DMS53 (cell line): ENCODE results near the gene GXYLT1.
A peak's percentile ranks its signal among the peaks of the same experiment; 100 is the strongest.
"Not testable (repeated sequence)": the region's sequence is repeated elsewhere in the genome, so short reads cannot be mapped to it uniquely, and the experiment has no call there.

ENCODE experiments used
- DNase-seq: peaks from one replicate; lab custom pipeline; 2025; lab: John Stamatoyannopoulos, UW

Gene GXYLT1

DNA sequence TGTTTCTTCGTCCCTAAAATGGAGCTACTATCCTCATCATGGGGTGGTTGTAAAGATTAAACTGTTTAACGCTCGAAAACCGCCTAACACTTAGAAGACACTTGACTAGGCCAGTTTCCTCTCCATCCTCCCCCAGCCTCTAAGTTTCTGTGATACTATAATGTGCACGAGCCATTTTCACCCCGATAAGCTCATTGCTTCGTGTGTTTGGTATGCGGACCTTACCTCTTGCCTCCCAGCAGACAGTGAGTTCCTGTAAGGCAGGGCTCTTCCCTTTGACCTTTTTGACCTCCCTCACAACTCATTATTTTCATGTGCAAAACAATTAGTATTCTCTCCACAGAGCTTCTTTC is 499 bp upstream of the GXYLT1 start:
- peak; percentile 84 for DNase-seq

DNA sequence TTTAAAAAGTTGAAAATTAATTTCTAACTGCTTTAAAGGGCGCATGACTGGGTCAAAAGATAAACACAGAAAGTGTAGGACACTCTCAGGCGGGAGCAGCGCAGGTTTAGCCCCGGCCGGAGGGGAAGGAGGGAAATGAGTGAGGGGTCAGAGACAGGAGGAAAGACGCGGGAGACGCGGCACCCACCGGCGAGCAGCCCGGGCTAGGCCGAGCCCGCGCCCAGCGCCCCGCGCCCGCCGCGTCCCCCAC is 591 bp downstream of the GXYLT1 start:
- no peak for DNase-seq

DNA sequence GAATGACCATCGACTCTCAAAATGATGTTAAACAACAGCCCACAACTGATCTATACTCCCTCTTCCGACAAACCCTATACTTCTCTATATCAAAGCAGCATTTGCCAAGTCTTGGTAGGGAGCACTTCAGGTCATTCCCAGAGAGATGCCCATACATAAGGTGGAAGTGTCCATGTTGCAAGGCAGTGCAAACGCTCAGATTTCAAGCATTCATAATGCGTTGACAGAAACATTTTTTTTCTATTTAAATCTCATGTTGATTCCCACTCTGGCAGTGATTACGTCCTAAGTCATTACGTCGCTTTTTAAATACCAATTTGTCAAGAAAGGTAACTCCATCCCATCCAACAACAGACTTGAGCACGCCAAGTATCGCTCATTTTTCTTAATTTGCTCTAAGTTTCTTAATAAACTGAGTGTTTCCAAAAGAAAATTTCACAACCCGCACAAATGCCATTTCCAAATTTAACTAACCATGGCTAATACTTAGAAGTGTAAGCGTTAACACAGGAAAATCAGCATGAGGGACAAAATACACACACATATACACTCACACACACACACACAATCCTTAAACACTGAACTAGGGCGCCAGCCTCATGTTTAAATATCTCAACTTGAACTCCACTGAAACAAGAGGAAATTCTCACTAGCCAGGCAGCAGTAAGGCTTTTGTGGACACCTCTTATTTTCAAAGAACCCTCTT is 1.1 kb downstream of the GXYLT1 start:
- peak; percentile 80 for DNase-seq

DNA sequence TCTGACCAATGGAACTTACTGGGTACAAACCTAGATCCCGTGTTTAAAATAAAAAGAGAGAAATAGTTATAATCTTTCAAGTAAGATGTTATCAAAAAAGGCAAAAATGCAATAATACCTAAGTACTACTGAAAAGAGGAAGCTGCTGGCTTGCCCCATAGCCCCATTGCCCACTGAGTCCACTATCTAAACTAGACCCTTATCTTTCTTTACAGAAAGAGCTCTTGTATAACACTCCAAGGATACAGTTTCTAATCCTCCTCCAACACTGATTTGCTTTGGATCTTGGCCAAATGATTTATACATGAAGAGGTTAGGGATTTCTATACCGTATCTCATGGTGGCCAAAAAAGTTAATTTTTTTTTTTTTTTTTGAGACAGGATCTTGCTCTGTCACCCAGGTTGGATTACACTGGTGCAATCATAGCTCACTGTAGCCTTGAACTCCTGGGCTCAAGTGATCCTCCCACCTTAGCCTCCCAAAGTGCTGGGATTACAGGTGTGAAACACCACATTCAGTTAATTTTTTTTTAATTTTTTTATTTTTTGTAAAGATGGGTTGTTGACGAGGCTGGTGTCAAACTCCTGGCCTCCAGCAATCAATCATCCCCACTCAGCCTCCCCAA is 2.6 kb downstream of the GXYLT1 start:
- DNase-seq = peak; percentile 26

DNA sequence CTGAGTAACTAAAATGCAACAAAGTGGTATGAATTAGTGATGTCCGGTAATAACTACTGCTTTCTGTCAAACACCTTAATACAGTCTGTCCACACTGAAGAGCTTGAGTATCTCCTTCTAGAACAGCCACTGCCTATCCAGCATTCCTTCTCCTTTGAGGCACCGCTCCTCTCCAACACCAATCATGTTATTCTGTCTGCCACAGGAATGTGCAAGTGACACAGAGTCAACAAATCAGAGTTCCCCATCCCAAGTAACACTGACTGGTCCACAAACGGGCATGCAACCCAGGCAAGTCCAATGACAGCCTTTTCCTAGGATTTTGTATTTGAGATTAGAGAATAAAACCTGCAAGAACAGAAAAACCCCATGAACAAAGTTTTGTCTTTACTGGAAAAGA is 3.8 kb downstream of the GXYLT1 start:
- peak; percentile 25 for DNase-seq

DNA sequence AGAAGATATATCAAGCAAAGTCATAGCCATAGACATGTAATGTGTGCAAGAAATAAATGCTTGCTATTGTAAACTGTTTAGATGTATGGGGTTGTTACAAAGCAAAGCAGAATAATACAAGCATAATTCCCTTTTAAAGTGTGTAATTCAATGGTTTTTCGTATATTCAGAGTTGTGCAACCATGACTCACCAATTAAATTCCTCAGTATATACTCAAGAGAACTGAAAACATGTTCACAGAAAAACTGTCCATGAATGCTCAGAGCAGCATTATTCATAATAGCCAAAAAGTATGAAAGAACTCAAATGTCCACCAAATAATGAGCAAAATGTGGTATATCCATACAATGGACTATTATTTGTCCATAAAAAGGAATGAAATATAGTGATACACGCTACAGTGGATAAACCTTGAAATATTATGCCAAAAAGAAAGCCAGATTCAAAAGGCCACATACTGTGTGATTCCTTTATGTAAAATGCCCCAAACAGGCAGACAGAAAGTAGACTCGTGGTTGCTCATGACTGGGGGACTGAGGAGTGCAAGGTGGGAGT is 9.3 kb downstream of the GXYLT1 start:
- DNase-seq = no peak

DNA sequence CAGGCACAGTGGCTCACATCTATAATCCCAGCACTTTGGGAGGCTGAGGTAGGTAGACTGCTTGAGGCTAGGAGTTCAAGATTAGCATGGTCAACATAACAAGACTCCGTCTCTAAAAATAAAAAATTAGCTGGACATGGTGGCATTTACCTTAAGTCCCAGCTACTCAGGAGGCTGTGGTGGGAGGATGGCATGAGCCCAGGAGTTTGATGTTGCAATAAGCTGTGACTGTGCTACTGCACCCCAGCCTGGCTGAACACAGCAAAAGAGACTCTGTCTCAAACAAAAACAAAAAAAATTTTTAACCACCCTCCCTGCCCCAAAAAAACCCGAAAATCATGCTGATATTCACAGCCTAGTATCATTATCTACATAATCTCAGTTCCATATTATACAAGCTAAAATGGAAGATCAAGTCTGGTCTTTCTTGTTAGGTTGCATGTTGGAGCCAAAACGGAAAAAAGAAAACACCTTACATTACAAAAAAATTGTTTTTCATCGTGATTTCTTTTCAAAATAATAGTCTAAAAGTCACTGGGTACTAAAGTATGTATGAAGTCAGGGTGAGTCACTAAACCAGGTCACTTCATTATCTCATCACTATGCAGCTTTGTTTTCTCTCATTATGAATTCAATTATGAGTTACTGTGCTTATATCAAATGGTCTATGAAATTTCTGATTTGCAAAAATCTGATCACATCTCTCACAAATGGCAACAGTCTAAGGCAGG is 13.8 kb downstream of the GXYLT1 start:
- no peak for DNase-seq

DNA sequence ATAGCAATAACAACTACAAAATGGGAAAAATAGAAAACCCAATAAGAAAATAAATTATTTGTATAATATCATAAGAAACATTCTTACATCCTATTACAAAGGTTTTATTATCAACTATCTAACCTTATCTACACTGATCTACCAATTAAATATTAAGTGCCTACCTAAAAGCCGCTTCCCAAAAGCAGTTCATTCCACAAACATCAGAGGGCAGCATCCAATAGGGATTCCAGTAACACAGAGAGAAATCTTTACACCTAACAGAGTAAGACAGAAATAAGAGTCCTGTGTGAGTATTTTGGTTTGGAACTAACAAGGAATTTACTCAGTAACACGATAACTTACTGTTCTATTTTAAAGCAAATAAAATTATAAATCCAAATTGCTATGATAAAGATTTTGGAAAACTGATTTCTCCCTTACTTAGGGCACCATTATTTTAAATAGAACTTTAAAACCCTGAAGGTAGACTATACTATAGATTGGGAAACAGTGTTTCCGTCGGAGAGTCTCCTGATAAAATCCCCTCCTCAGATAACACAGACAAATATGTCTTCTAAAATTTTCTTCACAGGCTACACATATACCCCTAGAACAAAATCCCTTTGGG is 15.0 kb downstream of the GXYLT1 start:
- peak; percentile 90 for DNase-seq

DNA sequence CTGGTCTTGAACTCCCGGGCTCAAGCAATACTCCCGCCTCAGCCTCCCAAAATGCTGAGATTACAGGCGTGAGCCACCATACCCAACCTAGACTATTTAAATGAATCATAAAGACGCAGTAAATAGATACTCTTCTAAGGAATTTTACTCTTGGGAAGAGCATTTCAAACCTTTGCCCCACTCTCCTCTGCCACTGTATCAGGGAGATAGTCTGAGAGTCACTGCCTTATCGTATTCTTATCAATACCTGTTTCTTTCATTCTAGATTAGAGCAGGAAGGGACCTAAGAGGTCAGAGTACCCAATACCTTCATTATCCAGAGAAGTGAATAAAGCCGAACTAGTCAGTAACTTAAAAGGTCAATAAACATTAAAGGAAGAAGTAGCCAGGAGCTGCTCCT is 15.8 kb downstream of the GXYLT1 start:
- DNase-seq = no peak

DNA sequence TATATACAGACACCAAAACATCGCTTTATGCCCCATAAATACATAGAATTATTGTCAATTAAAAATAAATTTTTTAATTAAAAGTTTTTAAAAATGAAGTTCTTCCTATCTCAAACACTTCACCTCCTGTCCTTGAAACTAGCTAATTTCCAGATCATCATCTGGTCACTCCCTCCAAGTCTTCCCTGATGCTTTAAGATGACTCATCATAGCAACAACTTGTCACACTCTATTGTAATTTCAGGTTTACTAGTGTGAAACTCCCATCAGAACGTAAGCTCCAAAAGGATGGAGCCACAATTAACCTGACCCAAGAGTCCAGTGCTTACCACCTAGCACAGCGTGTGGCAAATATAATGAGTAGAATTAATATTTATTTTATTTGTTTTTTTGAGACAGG is 16.3 kb downstream of the GXYLT1 start:
- peak; percentile 53 for DNase-seq

DNA sequence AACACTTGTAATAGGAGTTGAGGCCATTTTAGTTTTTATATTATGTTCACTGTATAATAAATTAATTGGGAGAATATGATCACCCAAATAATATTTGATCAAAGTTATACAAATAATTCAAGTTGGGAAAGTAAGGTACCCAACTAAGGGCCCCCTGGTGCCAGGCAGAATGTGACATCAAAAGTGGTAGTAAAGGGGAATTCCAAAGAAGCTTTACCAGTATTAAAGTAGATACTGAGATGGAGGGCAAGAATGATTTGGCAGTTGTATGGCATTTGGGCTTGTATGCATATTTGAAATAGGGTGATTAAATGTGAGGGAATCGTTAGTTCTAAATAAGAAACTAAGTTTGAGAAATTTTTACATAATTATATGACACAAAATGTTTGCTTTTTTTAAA is 17.7 kb downstream of the GXYLT1 start:
- no peak for DNase-seq

DNA sequence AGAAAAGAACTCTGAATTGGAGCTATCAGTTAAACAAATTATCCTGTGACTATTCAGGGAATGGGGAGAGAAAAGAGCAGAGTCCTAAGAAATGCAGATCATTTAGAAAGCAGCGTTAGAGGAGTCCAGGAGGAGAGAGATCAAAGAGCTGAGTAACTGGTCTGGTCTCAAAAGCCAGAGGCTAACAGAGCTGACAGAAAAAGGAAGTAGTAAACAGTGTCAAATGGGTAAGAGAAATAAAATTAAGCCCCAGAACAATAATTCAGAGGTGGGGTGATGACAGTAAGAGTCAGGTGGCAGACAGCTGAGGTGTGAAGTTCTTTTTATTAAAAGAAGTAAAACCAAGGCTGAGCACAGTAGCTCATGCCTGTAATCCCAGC is 19.3 kb downstream of the GXYLT1 start:
- no peak for DNase-seq

DNA sequence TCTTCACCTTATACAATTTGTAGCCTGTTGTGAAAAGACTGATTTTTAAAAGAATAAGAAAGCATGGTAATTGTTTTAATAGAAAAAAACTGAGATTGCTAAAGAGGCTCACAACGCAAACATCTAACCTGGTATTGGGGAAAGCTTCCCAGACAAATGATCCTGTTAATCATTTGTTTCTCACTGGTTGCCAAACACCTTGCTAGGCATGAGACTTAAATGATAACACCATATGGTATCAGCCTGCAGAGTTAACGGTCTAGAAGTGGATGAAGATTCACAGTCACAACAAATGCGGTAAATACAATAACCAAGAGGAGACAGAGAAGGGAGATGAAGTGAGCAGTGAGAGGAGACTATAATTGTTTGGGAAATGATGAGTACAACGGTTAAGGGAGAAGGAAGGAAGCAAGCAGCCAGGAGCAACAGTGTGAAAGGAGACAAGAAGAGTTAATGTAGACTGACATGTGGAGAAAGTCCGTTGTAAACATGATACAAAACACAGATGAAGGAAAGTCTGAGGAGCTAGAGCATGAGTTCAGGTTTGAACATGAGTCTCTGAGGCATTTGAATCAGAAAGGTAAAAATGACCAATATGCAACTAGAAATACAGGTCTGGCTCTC is 19.8 kb downstream of the GXYLT1 start:
- DNase-seq = peak; percentile 30

DNA sequence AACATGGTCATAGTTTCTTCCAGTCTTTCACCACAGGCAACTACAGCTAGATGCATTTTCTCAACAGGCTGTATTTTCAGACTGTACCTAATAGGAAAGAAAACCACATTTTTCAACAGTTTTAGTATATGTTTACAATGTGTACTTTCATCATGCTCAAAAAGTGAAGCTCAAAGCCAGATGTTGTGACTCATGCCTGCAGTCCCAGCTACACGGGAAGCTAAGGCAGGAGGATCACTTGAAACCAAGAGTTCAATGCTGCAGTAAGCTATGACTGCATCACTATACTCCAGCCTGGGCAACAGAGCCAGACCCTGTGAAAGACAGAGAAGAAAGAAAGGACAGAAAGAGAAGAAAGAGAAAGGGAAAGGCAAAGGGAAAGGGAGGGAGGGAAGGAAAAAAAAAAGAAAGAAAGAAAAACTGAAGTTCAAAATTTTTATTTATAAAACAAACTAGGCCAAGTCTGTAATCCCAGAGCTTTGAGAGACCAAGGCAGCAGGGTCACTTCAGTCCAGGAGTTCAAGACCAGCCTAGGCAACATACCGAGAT is 25.5 kb downstream of the GXYLT1 start:
- DNase-seq = no peak

DNA sequence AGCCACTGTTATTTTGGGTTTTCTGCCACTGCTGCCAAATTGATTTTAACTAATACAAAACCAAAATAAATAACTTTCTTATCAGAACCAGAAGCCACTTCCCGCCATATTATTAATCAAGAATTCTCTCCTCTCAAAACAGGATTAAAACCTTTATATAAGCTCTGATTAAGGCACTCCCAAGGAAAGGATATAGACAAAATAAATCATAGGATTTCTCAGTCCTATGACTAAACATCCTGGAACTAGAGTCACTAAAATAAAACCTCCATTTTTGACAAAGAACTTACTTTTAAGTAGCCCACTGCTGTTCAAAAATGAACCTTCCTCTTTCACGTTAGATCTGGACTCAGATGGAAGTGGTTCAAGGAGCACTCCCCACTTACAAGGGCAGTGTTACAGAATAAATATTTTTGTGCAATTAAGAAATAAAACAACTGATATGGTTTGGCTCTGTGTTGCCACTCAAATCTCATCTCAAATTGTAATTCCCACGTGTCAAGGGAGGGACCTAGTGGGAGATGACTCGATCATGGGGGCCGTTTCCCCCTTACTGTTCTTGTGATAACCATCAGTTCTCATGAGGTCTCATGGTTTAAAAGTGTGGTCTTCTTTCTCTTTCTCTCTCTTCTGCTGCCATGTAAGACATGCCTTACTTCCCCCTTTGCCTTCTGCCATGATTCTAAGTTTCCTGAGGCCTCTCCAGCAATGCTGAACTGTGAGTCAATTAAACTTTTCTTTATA is 26.4 kb downstream of the GXYLT1 start:
- DNase-seq = no peak

DNA sequence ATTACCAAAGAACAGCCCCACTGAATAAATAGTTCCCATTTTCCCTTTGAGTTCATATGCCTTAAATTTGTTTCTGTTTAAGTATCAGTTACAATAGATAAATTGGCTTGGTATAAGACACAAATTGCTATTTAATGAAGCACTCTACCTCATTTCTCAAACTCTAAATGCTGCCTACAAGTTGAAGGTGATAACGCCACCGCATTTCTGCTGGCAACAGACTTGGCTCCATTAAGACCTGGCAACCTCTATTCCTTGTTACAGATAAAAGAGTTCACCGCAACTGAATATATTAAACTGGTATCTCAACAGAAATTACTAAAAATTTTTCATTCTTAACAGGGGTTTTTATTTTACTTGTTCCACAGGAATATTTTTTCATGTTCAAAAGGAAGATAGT is 35.6 kb downstream of the GXYLT1 start:
- no peak for DNase-seq

DNA sequence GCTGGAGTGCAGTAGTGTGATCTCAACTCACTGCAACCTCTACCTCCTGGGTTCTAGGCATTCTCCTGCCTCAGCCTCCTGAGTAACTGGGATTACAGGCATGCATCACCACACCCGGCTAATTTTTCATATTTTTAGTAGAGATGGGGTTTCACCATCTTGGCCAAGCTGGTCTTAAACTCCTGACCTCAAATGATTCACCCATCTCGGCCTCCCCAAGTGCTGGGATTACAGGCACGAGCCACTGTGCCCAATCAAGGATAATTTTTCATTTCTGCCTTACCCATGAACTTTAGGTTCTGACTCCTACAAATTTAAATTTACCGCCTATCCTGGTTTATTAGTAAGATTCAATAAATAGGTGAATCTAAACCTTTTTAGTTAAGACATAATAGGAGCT is 37.9 kb downstream of the GXYLT1 start:
- DNase-seq = not testable (repeated sequence)

DNA sequence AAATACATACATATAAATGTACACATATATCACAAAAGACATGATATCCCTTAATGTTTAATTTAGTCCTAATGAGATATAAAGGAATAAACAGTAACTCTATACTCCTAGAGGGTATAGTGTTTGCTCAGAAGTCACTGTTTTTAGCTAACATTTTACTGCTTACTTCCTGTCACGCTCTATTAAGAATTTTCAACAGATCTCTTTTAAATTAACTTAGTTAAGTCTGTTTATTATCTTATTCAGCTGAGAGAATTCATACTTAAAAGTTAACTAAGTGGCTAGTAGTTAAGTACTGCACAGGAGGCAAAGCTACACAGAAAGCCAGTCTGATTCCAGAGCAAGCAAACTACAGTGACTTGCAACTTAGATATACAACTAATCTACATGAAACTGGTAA is 39.9 kb downstream of the GXYLT1 start:
- DNase-seq = peak; percentile 83

DNA sequence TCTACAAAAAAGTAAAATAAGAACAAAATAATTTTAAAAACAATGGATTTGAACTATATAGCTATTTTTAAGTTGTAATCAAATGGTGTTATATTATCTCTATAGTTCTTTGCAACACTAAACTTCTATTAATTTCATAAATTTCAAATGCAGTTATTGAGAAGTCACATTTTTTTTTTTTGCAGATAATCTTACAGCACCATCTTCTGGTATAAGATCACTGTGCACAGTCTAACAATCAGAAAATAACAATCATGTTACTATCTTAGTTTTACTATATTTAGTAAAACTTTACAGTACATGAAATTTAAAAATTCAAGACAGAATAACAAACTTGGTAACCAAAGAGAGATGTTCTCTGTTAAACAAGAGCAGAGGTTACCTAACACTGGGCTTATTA is 40.6 kb downstream of the GXYLT1 start:
- DNase-seq = peak; percentile 48

DNA sequence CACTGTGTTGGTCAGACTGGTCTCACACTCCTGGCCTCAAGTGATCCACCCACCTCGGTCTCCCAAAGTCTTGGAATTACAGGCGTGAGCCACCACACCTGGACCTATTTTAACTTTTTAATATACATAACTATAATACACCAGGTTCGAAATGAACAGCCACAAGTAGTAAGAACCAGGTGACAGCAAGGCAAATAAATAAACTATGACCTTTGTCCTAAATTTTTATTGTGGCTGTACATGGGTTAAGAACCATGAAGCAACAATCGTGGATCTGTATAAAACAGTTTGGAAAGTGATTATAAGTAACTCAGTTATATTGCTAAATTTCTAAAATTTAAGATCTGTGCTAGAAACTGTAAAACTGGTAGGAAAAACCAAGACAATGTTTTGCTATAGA is 41.5 kb downstream of the GXYLT1 start:
- DNase-seq = no peak

DNA sequence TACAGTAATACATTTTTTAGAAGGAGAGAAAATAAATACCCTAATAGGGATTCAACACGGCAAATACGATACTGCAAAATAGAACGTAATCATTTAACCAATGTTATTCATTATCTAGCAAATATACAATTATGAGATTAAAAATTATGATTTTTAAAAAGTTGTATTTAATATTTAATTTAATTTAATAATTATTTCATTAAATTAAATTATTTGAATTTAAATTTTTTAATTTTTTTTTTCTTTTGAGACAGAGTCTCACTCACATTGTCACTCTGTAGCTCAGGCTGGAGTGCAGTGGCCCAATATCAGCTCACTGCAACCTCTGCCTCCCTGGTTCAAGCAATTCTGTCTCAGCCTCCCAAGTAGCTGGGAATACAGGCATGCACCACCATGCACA is 42.0 kb downstream of the GXYLT1 start:
- no peak for DNase-seq

DNA sequence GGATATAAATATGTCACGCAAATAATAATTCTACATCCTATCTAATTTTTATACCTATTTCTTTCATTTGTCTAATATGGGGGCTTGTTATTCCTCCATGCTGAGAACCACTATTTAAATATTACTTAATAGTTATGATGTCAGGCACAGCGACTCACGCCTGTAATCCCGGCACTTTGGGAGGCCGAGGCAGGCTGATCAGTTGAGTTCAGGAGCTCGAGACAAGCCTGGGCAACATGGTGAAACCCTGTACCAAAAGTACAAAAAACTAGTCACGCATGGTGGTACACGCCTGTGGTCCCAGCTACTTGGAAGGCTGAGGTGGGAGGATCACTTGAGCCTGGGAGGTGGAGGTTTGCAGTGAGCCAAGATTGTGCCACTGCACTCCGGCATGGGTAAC is 45.2 kb downstream of the GXYLT1 start:
- no peak for DNase-seq
